AG20443 (cell line): ENCODE measurements around the gene IFTAP.
"Not testable (repeated sequence)": the region's sequence is repeated elsewhere in the genome, so short reads cannot be mapped to it uniquely, and the experiment has no call there.

Experiments used
- DNase-seq: peaks from one replicate; pipeline ENCODE4 v3.0.0; 2012; ENCODE audit warnings: low spot score, mixed read lengths

The IFTAP gene

GRCh38 chr11:36638556-36638955 lies 44.3 kb downstream of the IFTAP start:
- DNase-seq = no peak

GRCh38 chr11:36657610-36658267 lies 63.4 kb downstream of the IFTAP start:
- DNase-seq = no peak

GRCh38 chr11:36661359-36661758 lies 67.1 kb downstream of the IFTAP start:
- DNase-seq = not testable (repeated sequence)

GRCh38 chr11:36672815-36673450 lies 78.6 kb downstream of the IFTAP start:
- DNase-seq = peak; percentile 24

GRCh38 chr11:36679547-36679946 lies 85.2 kb downstream of the IFTAP start:
- not testable (repeated sequence) for DNase-seq

GRCh38 chr11:36683818-36684217 lies 89.5 kb downstream of the IFTAP start:
- DNase-seq = no peak

- no peak for DNase-seq
Observed at GRCh38 chr11:36684840-36685801, 90.8 kb downstream of the IFTAP start.

GRCh38 chr11:36688132-36688531 lies 93.8 kb downstream of the IFTAP start:
- DNase-seq = no peak

- no peak for DNase-seq
Observed at GRCh38 chr11:36688571-36689291, 94.4 kb downstream of the IFTAP start.

GRCh38 chr11:36689442-36689841 lies 95.1 kb downstream of the IFTAP start:
- DNase-seq = no peak

- DNase-seq = no peak
Observed at GRCh38 chr11:36692704-36693103, 98.4 kb downstream of the IFTAP start.

- DNase-seq = no peak
Observed at GRCh38 chr11:36693139-36693843, 99.0 kb downstream of the IFTAP start.

- DNase-seq = no peak
Observed at GRCh38 chr11:36695111-36695510, 100.8 kb downstream of the IFTAP start.

- no peak for DNase-seq
Observed at GRCh38 chr11:36695571-36695970, 101.3 kb downstream of the IFTAP start.

- DNase-seq = no peak
Observed at GRCh38 chr11:36696550-36696949, 102.2 kb downstream of the IFTAP start.

- DNase-seq = no peak
Observed at GRCh38 chr11:36699271-36699670, 105.0 kb downstream of the IFTAP start.

GRCh38 chr11:36700246-36700645 lies 105.9 kb downstream of the IFTAP start:
- DNase-seq = no peak

GRCh38 chr11:36702330-36703054 lies 108.2 kb downstream of the IFTAP start:
- peak; percentile 76 for DNase-seq

- DNase-seq = no peak
Observed at GRCh38 chr11:36703055-36703404, 108.7 kb downstream of the IFTAP start.
